Measurements from ENCODE around the gene TSPAN3.

TSPAN3 gene

GRCh38 chr15:77032647-77033416, 38.1 kb downstream of the TSPAN3 start:
- no peak for DNase-seq

- DNase-seq = no peak
Measured at GRCh38 chr15:77032052-77032646, 38.8 kb downstream of the TSPAN3 start.

GRCh38 chr15:77031376-77032050, 39.4 kb downstream of the TSPAN3 start:
- DNase-seq = peak; percentile 52

GRCh38 chr15:77030928-77031375, 40.0 kb downstream of the TSPAN3 start:
- DNase-seq = no peak

GRCh38 chr15:77030048-77030927, 40.6 kb downstream of the TSPAN3 start:
- no peak for DNase-seq

GRCh38 chr15:77029166-77030047, 41.5 kb downstream of the TSPAN3 start:
- no peak for DNase-seq

GRCh38 chr15:77028451-77029165, 42.3 kb downstream of the TSPAN3 start:
- no peak for DNase-seq

- DNase-seq = no peak
Measured at GRCh38 chr15:77027697-77028450, 43.0 kb downstream of the TSPAN3 start.

- DNase-seq = no peak
Measured at GRCh38 chr15:77027111-77027696, 43.7 kb downstream of the TSPAN3 start.

GRCh38 chr15:77026501-77027110, 44.3 kb downstream of the TSPAN3 start:
- DNase-seq = no peak

- no peak for DNase-seq
Measured at GRCh38 chr15:77025941-77026411, 44.9 kb downstream of the TSPAN3 start.

- no peak for DNase-seq
Measured at GRCh38 chr15:77025083-77025901, 45.6 kb downstream of the TSPAN3 start.

GRCh38 chr15:77024273-77025082, 46.4 kb downstream of the TSPAN3 start:
- peak; percentile 56 for DNase-seq

- DNase-seq = no peak
Measured at GRCh38 chr15:77023576-77024272, 47.2 kb downstream of the TSPAN3 start.

GRCh38 chr15:77022646-77023575, 48.0 kb downstream of the TSPAN3 start:
- no peak for DNase-seq
